ENCODE measurements around the gene CFAP74. TPM values are rescaled to one million over a fixed set of nuclear protein-coding genes. Genes with fewer than 3 reads are reported as not detected.

CFAP74 gene
- total and polyA plus RNA-seq, 2 of the 13 experiments (the other 11 are each of a cell fraction or from before 2014, with no cell fraction given): 0.27 to 0.62 TPM

DNA sequence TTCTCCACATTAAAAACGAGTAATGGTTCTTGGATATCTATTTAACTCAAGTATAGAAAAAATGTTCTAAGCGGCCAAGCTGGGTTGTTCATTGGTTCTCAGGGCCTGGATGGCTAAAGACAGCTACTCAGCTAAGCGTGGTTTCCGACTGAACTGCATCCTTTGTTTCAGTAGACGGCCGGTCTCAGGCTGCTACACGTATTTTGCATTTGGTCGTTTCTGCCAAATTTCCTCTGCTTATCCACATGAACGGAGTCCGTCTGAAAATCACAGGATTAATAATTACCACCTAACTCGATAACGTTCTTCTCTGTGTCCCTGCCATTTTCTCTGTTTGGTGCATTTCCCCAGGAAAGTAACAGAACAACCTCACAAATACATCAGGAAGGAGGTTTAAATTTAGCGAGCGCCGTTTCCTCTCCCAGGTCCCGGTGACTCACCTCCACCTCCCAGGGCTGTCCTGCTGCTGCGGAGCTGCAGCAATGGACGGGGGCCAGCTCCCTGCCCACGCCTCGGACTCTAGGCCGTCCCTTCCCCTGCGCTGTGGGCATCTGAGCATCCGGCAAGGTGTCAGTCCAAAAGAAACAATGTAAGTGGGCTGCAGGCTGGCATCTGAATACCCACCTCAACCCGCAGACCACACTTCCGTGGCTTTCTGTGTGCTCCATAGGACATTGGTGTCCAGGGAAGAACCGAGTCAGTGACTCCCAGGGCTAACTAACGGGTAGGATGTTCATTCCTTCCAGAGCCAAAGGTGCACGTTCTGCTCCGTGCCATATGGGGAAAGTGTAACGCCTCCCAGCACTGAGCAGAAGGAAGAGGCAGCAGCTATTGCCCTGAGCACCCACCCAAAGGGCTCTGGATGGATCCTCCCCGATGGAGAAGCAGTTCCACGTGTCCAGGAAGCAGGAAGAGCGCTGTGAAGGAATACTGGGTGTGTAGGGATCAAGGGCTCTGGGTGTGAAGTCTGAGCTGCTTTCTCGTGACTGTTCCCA, 11.5 kb upstream of the CFAP74 start:
- no peak overlapping the region for H3K27ac ChIP-seq (ENCODE audit: extremely low read length, insufficient read depth, low read length)
- intact Hi-C loops (cut with micrococcal nuclease; ENCODE audit: unreplicated experiment) (no loop called here), in situ Hi-C loops (cut with HindIII; ENCODE audit: extremely low pct_ligation_motif_present, low pct_unique_long_range_greater_than_20kb) (no loop called here)
- DNase-seq (ENCODE audit: low spot score): no peak
- BruUV-seq (replicated peaks): no TSS peak
- H3K79me2 ChIP-seq (ENCODE audit: insufficient read depth, low read length): no peaks in the 10 kb centered on the region
- H3K27me3 ChIP-seq (ENCODE audit: control insufficient read depth in 1 of 2, insufficient read depth in 2 of 2, low read length in 2 of 2): peaks cover 18 to 80% of the 10 kb centered on the region in 2 experiments
- 16% methylated on average over 24 of the region's 34 CpGs for WGBS (ENCODE audit: low lambda C conversion rate)
- ChIA-PET POLR2A (no interaction called here), CTCF (ENCODE audit: low intra/inter-chr PET ratio, low total read pairs) (no interaction called here)
- H3K36me3 ChIP-seq (replicated peaks in 1 of 2; ENCODE audit: control insufficient read depth in 1 of 2, insufficient read depth in 2 of 2, low read length in 2 of 2): no peaks in the 10 kb centered on the region
- no peaks in the 10 kb centered on the region; the same call in 1 of the 2 replicates for H3K4me1 ChIP-seq (ENCODE audit: insufficient read depth, low read length)
- no peak overlapping the region for H3K4me3 ChIP-seq (replicated peaks in 1 of 3; ENCODE audit: insufficient read depth in 1 of 3, low read depth in 2 of 3, low read length in 3 of 3)
- no peak for FAIRE-seq
- H2AFZ ChIP-seq (ENCODE audit: low read length): no peak overlapping the region
- no peak overlapping the region for H3K4me2 ChIP-seq (ENCODE audit: low read depth, low read length)
- H4K20me1 ChIP-seq (ENCODE audit: insufficient read depth, low read length): no peaks in the 10 kb centered on the region
- H3K9me3 ChIP-seq (ENCODE audit: low read length): no peaks in the 10 kb centered on the region
- H3K9ac ChIP-seq (ENCODE audit: insufficient read depth, low read depth, low read length): no peak overlapping the region
- peak; percentile 25; the same call in 1 of the 3 replicates for ATAC-seq
- no peak for TF ChIP-seq RERE (CRISPR knock-in tag; IDR thresholded peaks at IDR 0.05; ENCODE audit: low read depth)
- TF ChIP-seq MAZ (IDR thresholded peaks at IDR 0.05; ENCODE audit: borderline replicate concordance, low read depth, low read length): no peak
- no peak for TF ChIP-seq MAZ (CRISPR knock-in tag; IDR thresholded peaks at IDR 0.05; ENCODE audit: low read depth)
- no peak for TF ChIP-seq RFXAP (CRISPR knock-in tag; IDR thresholded peaks at IDR 0.05; ENCODE audit: borderline replicate concordance)
- no peak for TF ChIP-seq ZNF547 (CRISPR knock-in tag; IDR thresholded peaks at IDR 0.05)
- TF ChIP-seq NFIC (IDR thresholded peaks at IDR 0.05; ENCODE audit: low read length): no peak
- TF ChIP-seq, protein P1, sequence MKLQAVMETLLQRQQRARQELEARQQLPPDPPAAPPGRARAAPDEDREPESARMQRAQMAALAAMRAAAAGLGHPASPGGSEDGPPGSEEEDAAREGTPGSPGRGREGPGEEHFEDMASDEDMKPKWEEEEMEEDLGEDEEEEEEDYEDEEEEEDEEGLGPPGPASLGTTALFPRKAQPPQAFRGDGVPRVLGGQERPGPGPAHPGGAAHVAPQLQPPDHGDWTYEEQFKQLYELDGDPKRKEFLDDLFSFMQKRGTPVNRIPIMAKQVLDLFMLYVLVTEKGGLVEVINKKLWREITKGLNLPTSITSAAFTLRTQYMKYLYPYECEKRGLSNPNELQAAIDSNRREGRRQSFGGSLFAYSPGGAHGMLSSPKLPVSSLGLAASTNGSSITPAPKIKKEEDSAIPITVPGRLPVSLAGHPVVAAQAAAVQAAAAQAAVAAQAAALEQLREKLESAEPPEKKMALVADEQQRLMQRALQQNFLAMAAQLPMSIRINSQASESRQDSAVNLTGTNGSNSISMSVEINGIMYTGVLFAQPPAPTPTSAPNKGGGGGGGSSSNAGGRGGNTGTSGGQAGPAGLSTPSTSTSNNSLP (IDR thresholded peaks at IDR 0.05; ENCODE audit: low read depth, low read length): no peak
- no peak for TF ChIP-seq AKNA (CRISPR knock-in tag; IDR thresholded peaks at IDR 0.05; ENCODE audit: borderline replicate concordance)
- TF ChIP-seq KAT2B (IDR thresholded peaks at IDR 0.05; ENCODE audit: borderline replicate concordance, low read depth, low read length): no peak

All from HepG2 (cell line).